Regular cardiac myocyte (primary cell): ENCODE measurements around the gene ARMH3. TPM values are rescaled to one million over a fixed set of nuclear protein-coding genes. Genes with fewer than 3 reads are reported as not detected.

Experiments used
- total RNA-seq: library from RNA; depleted of rRNA; stranded (reverse); fragments of >200 nt; gene quantifications from 2 replicates; pipeline ENCODE4 v1.2.3, GENCODE V29; 2014

The ARMH3 gene
- 6.2 and 13.0 TPM in 2 replicates for total RNA-seq

GRCh38 chr10:102055647-102056419 lies at the start of gene ARMH3:
Gene ARMH3, minus strand, starts transcription at chr10:102056173. Its CDS starts 16,059 bp downstream, at chr10:102040114.

GRCh38 chr10:102064868-102065560 lies 9.0 kb upstream of the ARMH3 start, which contains the start of gene HPS6:
Gene HPS6, plus strand, starts transcription at chr10:102065349. Its CDS starts 126 bp downstream, at chr10:102065475.

GRCh38 chr10:101843032-101844021 lies 212.6 kb downstream of the ARMH3 start, which contains the start of gene KCNIP2:
Gene KCNIP2, minus strand, starts transcription at chr10:101843800. Its CDS starts 232 bp downstream, at chr10:101843568.

GRCh38 chr10:101818119-101818871 lies 237.7 kb downstream of the ARMH3 start, which contains the start of gene OGA:
Gene OGA, minus strand, starts transcription at chr10:101818444. Its CDS starts 422 bp downstream, at chr10:101818022.

Other genes with a start within 250 kb of the ARMH3 start
- 110 and 132 TPM in 2 replicates for gene OGA, start 237.7 kb downstream of the ARMH3 start, total RNA-seq
- 0.19 and 2.0 TPM in 2 replicates for gene KCNIP2, start 212.4 kb downstream of the ARMH3 start, total RNA-seq
- 35.8 and 47.2 TPM in 2 replicates for gene HPS6, start 9.2 kb upstream of the ARMH3 start, total RNA-seq
- 26.3 and 35.0 TPM in 2 replicates for gene LDB1, start 64.2 kb upstream of the ARMH3 start, total RNA-seq
- gene PPRC1, start 76.9 kb upstream of the ARMH3 start, total RNA-seq, result 5.9 and 13.4 TPM in 2 replicates
- 22.3 and 75.9 TPM in 2 replicates for gene NOLC1, start 96.2 kb upstream of the ARMH3 start, total RNA-seq
- gene ELOVL3, start 170.1 kb upstream of the ARMH3 start, total RNA-seq, result 0.19 and 0.56 TPM in 2 replicates
- gene PITX3, start 185.3 kb upstream of the ARMH3 start, total RNA-seq, result under 0.01 TPM in 2 replicates
- gene GBF1, start 189.4 kb upstream of the ARMH3 start, total RNA-seq, result 20.9 and 30.3 TPM in 2 replicates